PFSK-1 (cell line): ENCODE data around the gene ZNF593.

Experiments used
- FOXP2 ChIP-seq: optimal IDR thresholded peaks from 2 replicates; pipeline ENCODE3; 2011; ENCODE audit warnings: borderline replicate concordance, control low read depth, inconsistent platforms; ENCODE audit not compliant: insufficient read depth; ENCODE audit errors: extremely low read length, extremely low read depth
- POLR2AphosphoS5 ChIP-seq: IDR thresholded peaks from 2 replicates; pipeline ENCODE4 v1.6.1; 2012; ENCODE audit warnings: low read depth, mild to moderate bottlenecking, control low read depth, low read length, moderate library complexity
- REST ChIP-seq, 2 experiments: IDR thresholded peaks; 2 replicates each; pipeline versions ENCODE4 v1.6.1 to v1.8.0; 2011 to 2012; ENCODE audit warnings: low read depth in 2 of 2, low read length in 2 of 2, control low read depth in 1 of 2, inconsistent platforms in 1 of 2, mild to moderate bottlenecking in 1 of 2, moderate library complexity in 1 of 2; ENCODE audit not compliant: insufficient read depth in 1 of 2
- SIN3A ChIP-seq: IDR thresholded peaks from 2 replicates; pipeline ENCODE4 v1.6.1; 2012; ENCODE audit warnings: mild to moderate bottlenecking, low read length, moderate library complexity, borderline replicate concordance; ENCODE audit not compliant: insufficient read depth
- TAF1 ChIP-seq: IDR thresholded peaks from 2 replicates; pipeline ENCODE4 v1.6.1; 2012; ENCODE audit warnings: low read length, control low read depth, borderline replicate concordance; ENCODE audit not compliant: insufficient read depth

ZNF593 gene

GRCh38 chr1:26218906-26219494 is 49.3 kb downstream of the ZNF593 start:
- TF ChIP-seq TAF1 (no peak), REST (IDR thresholded peaks at IDR 0.05; ENCODE audit: insufficient read depth in 1 of 2, low read depth in 2 of 2, low read length in 2 of 2) (no peak), FOXP2 (no peak), POLR2AphosphoS5 (no peak), SIN3A (no peak)
